Liver (tissue), 9 donors: ENCODE results near the gene RBFOX1. TPM values are rescaled to one million over a fixed set of nuclear protein-coding genes. Genes with fewer than 3 reads are reported as not detected.

Source experiments
- DNase-seq: peaks from one replicate; pipeline ENCODE4 v3.0.0-alpha.2; 2017; ENCODE audit warnings: low spot score
- H3K27ac ChIP-seq, 2 donors: one replicate each; pipeline ENCODE4 v1.7.0; 2013; ENCODE audit warnings: inconsistent platforms in 2 of 2, low read length in 2 of 2, control low read depth in 1 of 2, low read depth in 1 of 2, mild to moderate bottlenecking in 1 of 2
- H3K27me3 ChIP-seq, 4 donors: one replicate each; pipeline versions ENCODE4 v1.6.1 to v1.7.0; 2013; ENCODE audit warnings: low read length in 3 of 4, inconsistent platforms in 1 of 4, mild to moderate bottlenecking in 1 of 4, moderate library complexity in 1 of 4; ENCODE audit not compliant: control insufficient read depth in 4 of 4, insufficient read depth in 4 of 4
- H3K36me3 ChIP-seq, 4 donors: one replicate each; pipeline versions ENCODE4 v1.6.1 to v1.7.0; 2013; ENCODE audit warnings: low read length in 3 of 4, mild to moderate bottlenecking in 3 of 4, low read depth in 1 of 4, moderate library complexity in 1 of 4; ENCODE audit not compliant: control insufficient read depth in 4 of 4, insufficient read depth in 3 of 4
- H3K4me1 ChIP-seq, 4 donors: one replicate each; pipeline versions ENCODE4 v1.6.1 to v1.7.0; 2013; ENCODE audit warnings: low read length in 3 of 4, mild to moderate bottlenecking in 3 of 4, moderate library complexity in 1 of 4; ENCODE audit not compliant: control insufficient read depth in 4 of 4, insufficient read depth in 4 of 4
- H3K4me3 ChIP-seq, 3 donors: one replicate each; pipeline versions ENCODE4 v1.6.1 to v1.7.0; 2013; ENCODE audit warnings: low read length in 3 of 3, control low read depth in 1 of 3, low read depth in 1 of 3, mild to moderate bottlenecking in 1 of 3
- H3K9ac ChIP-seq, 2 donors: one replicate each; pipeline ENCODE4 v1.7.0; 2013; ENCODE audit warnings: low read length in 2 of 2, mild to moderate bottlenecking in 2 of 2, moderate library complexity in 2 of 2, control low read depth in 1 of 2, low read depth in 1 of 2
- H3K9me3 ChIP-seq, 4 donors: one replicate each; pipeline versions ENCODE4 v1.6.1 to v1.7.0; 2013; ENCODE audit warnings: low read length in 3 of 4; ENCODE audit not compliant: control insufficient read depth in 4 of 4
- ATF3 ChIP-seq: IDR thresholded peaks from 2 replicates; pipeline ENCODE4 v1.6.1; 2016; ENCODE audit warnings: antibody characterized with exemption
- CTCF ChIP-seq: fragments of 150-350 bp; IDR thresholded peaks from 2 replicates; pipeline ENCODE4 v1.5.1; 2017; ENCODE audit warnings: improper control_type of control experiment, low read depth, low read length; ENCODE audit not compliant: missing input control
- EGR1 ChIP-seq, 2 donors: IDR thresholded peaks; 2 replicates each; pipeline ENCODE4 v1.6.1; 2016 to 2018; ENCODE audit warnings: antibody characterized with exemption in 2 of 2, low read depth in 2 of 2
- FOXA1 ChIP-seq: IDR thresholded peaks from 2 replicates; pipeline ENCODE4 v1.6.1; 2016; ENCODE audit warnings: antibody characterized with exemption
- GABPA ChIP-seq, 2 donors: IDR thresholded peaks in 1 of 2; conservative IDR thresholded peaks in 1 of 2; 2 replicates each; pipeline ENCODE4 v1.6.1; 2016; ENCODE audit warnings: antibody characterized with exemption in 2 of 2, mild to moderate bottlenecking in 1 of 2, moderate library complexity in 1 of 2
- HNF4A ChIP-seq, 2 donors: conservative IDR thresholded peaks; 2 replicates each; pipeline ENCODE4 v1.6.1; 2016; ENCODE audit warnings: antibody characterized with exemption in 2 of 2, mild to moderate bottlenecking in 2 of 2
- HNF4G ChIP-seq: IDR thresholded peaks from 2 replicates; pipeline ENCODE4 v1.6.1; 2016; ENCODE audit warnings: antibody characterized with exemption
- JUND ChIP-seq, 2 donors: IDR thresholded peaks; 2 replicates each; pipeline ENCODE4 v1.6.1; 2016; ENCODE audit warnings: antibody characterized with exemption in 2 of 2
- MAX ChIP-seq: IDR thresholded peaks from 2 replicates; pipeline ENCODE4 v1.6.1; 2016; ENCODE audit warnings: antibody characterized with exemption
- NR2F2 ChIP-seq: IDR thresholded peaks from 2 replicates; pipeline ENCODE4 v1.6.1; 2016; ENCODE audit warnings: antibody characterized with exemption
- REST ChIP-seq: IDR thresholded peaks from 2 replicates; pipeline ENCODE4 v1.6.1; 2016; ENCODE audit warnings: antibody characterized with exemption, mild to moderate bottlenecking
- RXRA ChIP-seq, 2 donors: IDR thresholded peaks; 2 replicates each; pipeline ENCODE4 v1.6.1; 2017 to 2018; ENCODE audit warnings: antibody characterized with exemption in 2 of 2, mild to moderate bottlenecking in 1 of 2
- SP1 ChIP-seq: IDR thresholded peaks from 2 replicates; pipeline ENCODE4 v1.6.1; 2018; ENCODE audit warnings: antibody characterized with exemption, mild to moderate bottlenecking
- TAF1 ChIP-seq: conservative IDR thresholded peaks from 2 replicates; pipeline ENCODE4 v1.6.1; 2016; ENCODE audit warnings: antibody characterized with exemption, mild to moderate bottlenecking
- YY1 ChIP-seq: IDR thresholded peaks from 2 replicates; pipeline ENCODE4 v1.6.1; 2016; ENCODE audit warnings: antibody characterized with exemption, mild to moderate bottlenecking
- ZBTB33 ChIP-seq: IDR thresholded peaks from 2 replicates; pipeline ENCODE4 v1.6.1; 2016; ENCODE audit warnings: antibody characterized with exemption
- WGBS: extraction: QIAGEN DNeasy Blood & Tissue Kit; methylation state at CpG from one replicate; pipeline ENCODE4 v1.1.7; 2013; 5-methylcytosine and 5-hydroxymethylcytosine counted together
- polyA plus RNA-seq, 2 donors: library from polyadenylated mRNA; stranded (reverse) in 1 of 2; unstranded in 1 of 2; fragments of 200-250 nt in 1 of 2; fragments of >200 nt in 1 of 2; fragmentation: Nextera tagmentation in 1 of 2; extraction: Ambion mirVana in 1 of 2; gene quantifications; one replicate each; pipeline versions ENCODE4 v1.2.1 to v1.2.3, GENCODE V29; 2013 to 2015
- total RNA-seq, 2 donors: library from RNA; depleted of rRNA; stranded (reverse); fragments of >200 nt; gene quantifications; one replicate each; pipeline ENCODE4 v1.2.3, GENCODE V29; 2014
- donor health status: healthy.
- donor health status: healthy.
- donor health status: healthy.
- donor health status: healthy.
- donor health status: healthy.

RBFOX1 gene
- total and polyA plus RNA-seq, 4 donors, result not detected

GRCh38 chr16:7399296-7399695 is 66.7 kb downstream of the RBFOX1 start:
- H3K9ac ChIP-seq, result no peak overlapping the region
- no peaks in the 10 kb centered on the region for H3K9me3 ChIP-seq
- TF ChIP-seq FOXA1, result no peak
- no peak for TF ChIP-seq CTCF
- TF ChIP-seq YY1, result no peak
- no peak for TF ChIP-seq NR2F2
- TF ChIP-seq JUND (IDR thresholded peaks at IDR 0.05), result no peak
- no peak for TF ChIP-seq MAX
- no peak for TF ChIP-seq SP1
- TF ChIP-seq TAF1, result no peak
- TF ChIP-seq RXRA (IDR thresholded peaks at IDR 0.05), result no peak
- TF ChIP-seq ATF3, result no peak
- TF ChIP-seq REST, result no peak
- TF ChIP-seq EGR1 (IDR thresholded peaks at IDR 0.05; ENCODE audit: low read depth in 2 of 2), result no peak
- no peak for TF ChIP-seq HNF4A (conservative IDR thresholded peaks at IDR 0.05)
- TF ChIP-seq GABPA (IDR thresholded peaks at IDR 0.05 in 1 of 2, conservative IDR thresholded peaks at IDR 0.05 in 1 of 2), result no peak
- TF ChIP-seq HNF4G, result no peak
- TF ChIP-seq ZBTB33, result no peak
- H3K4me3 ChIP-seq, result no peak overlapping the region
- no peak overlapping the region for H3K27ac ChIP-seq
- no peaks in the 10 kb centered on the region for H3K27me3 ChIP-seq
- no peak for DNase-seq
- WGBS, result 86% methylated on average over 7 of the region's 7 CpGs
- H3K4me1 ChIP-seq, result no peaks in the 10 kb centered on the region
- H3K36me3 ChIP-seq, result no peaks in the 10 kb centered on the region
